GM12878 (cell line): ENCODE measurements around the gene TSPEAR. TPM values are rescaled to one million over a fixed set of nuclear protein-coding genes. Genes with fewer than 3 reads are reported as not detected.

Source experiments
- ATAC-seq: fragments of 200-7000 bp; cut with Tn5 transposase; 3 replicates; pipeline ENCODE4 v1.9.1; 2020; ENCODE audit warnings: mild to moderate bottlenecking, moderate library complexity
- BruUV-seq: library from RNA; stranded (reverse); fragments of 400-500 nt; replicated peaks from 2 replicates; lab custom pipeline; 2021; lab: Mats Ljungman, UMichigan
- CTCF ChIA-PET: fragments of 300-600 bp; sonication (Branson Sonifier 250); formaldehyde crosslinking; extraction: SDS; loops from one replicate; lab custom pipeline; 2021; ENCODE audit warnings: inconsistent platforms; lab: Yijun Ruan, JAX
- POLR2A ChIA-PET: fragments of 350-600 bp; formaldehyde crosslinking; extraction: SDS; loops from one replicate; lab custom pipeline; 2021; ENCODE audit warnings: inconsistent platforms; lab: Charles Lee
- RAD21 ChIA-PET: fragments of 300-600 bp; sonication (Branson Sonifier 250); formaldehyde crosslinking; loops from one replicate; lab custom pipeline; 2023; ENCODE audit warnings: antibody characterized with exemption; ENCODE audit not compliant: unreplicated experiment; lab: Charles Lee
- SMC1A ChIA-PET: fragments of 300-600 bp; sonication (Branson Sonifier 250); formaldehyde crosslinking; loops from one replicate; lab custom pipeline; 2023; ENCODE audit not compliant: unreplicated experiment, uncharacterized antibody; lab: Charles Lee
- DNase-seq: peaks from one replicate; pipeline ENCODE4 v3.0.0-alpha.2; 2011; ENCODE audit warnings: low read depth, low spot score
- FAIRE-seq: peaks from 3 replicates; lab custom pipeline; 2011; peaks lifted over from hg19 to GRCh38; lab: Jason Lieb, UNC
- H2AFZ ChIP-seq: 2 replicates; pipeline ENCODE4 v1.6.0; 2011; ENCODE audit warnings: low read depth, low read length, control low read depth; ENCODE audit not compliant: control insufficient read depth
- H3K27ac ChIP-seq: 2 replicates; pipeline ENCODE4 v1.5.1; 2011; ENCODE audit warnings: control low read depth; ENCODE audit not compliant: control insufficient read depth, insufficient read depth
- H3K27me3 ChIP-seq, 2 experiments: replicated peaks in 1 of 2; 2 replicates each; pipeline versions ENCODE4 v1.6.0 to v1.6.1; 2011; ENCODE audit warnings: low read length in 1 of 2; ENCODE audit not compliant: control insufficient read depth in 2 of 2, insufficient read depth in 2 of 2
- H3K36me3 ChIP-seq, 2 experiments: 2 replicates each; pipeline ENCODE4 v1.5.1; 2011; ENCODE audit warnings: low read length in 1 of 2; ENCODE audit not compliant: control insufficient read depth in 2 of 2, insufficient read depth in 2 of 2
- H3K4me1 ChIP-seq: 2 replicates; pipeline ENCODE4 v1.6.1; 2011; ENCODE audit warnings: mild to moderate bottlenecking, low read length, moderate library complexity, mixed read lengths; ENCODE audit not compliant: control insufficient read depth, insufficient read depth
- H3K4me2 ChIP-seq: 2 replicates; pipeline ENCODE4 v1.6.0; 2011; ENCODE audit warnings: control low read depth; ENCODE audit not compliant: control insufficient read depth, insufficient read depth
- H3K4me3 ChIP-seq: fragments of 200-600 bp; sonication (generic); 2 replicates; pipeline ENCODE4 v1.5.1; 2016
- H3K79me2 ChIP-seq: 2 replicates; pipeline ENCODE4 v1.6.0; 2011; ENCODE audit warnings: low read length; ENCODE audit not compliant: control insufficient read depth, insufficient read depth
- H3K9ac ChIP-seq: 2 replicates; pipeline ENCODE4 v1.8.0; 2011; ENCODE audit warnings: low read length, control low read depth, mixed read lengths; ENCODE audit not compliant: control insufficient read depth, insufficient read depth
- H3K9me3 ChIP-seq: replicated peaks from 3 replicates; pipeline ENCODE4 v1.5.1; 2011; ENCODE audit warnings: mild to moderate bottlenecking, low read length; ENCODE audit not compliant: control insufficient read depth, insufficient read depth
- H4K20me1 ChIP-seq: 2 replicates; pipeline ENCODE4 v1.6.0; 2011; ENCODE audit not compliant: control insufficient read depth, insufficient read depth
- BCLAF1 ChIP-seq: fragments of 450-650 bp; IDR thresholded peaks from 2 replicates; pipeline ENCODE4 v1.6.1; 2017; ENCODE audit warnings: antibody characterized with exemption, mild to moderate bottlenecking, moderate library complexity
- CBX3 ChIP-seq: fragments of 200-600 bp; sonication (generic); IDR thresholded peaks from 2 replicates; pipeline ENCODE4 v1.6.1; 2016; ENCODE audit warnings: low read depth, borderline replicate concordance
- E2F8 ChIP-seq: fragments of 450-650 bp; IDR thresholded peaks from 2 replicates; pipeline ENCODE4 v1.6.1; 2018; ENCODE audit warnings: mild to moderate bottlenecking, low read depth, moderate library complexity; ENCODE audit not compliant: partially characterized antibody
- EZH2 ChIP-seq: IDR thresholded peaks from 2 replicates; pipeline ENCODE4 v1.6.1; 2012; ENCODE audit warnings: low read depth, mild to moderate bottlenecking, control low read depth, inconsistent platforms, low read length, borderline replicate concordance; ENCODE audit not compliant: control insufficient read depth
- FOXK2 ChIP-seq: fragments of 450-650 bp; IDR thresholded peaks from 2 replicates; pipeline ENCODE4 v1.6.1; 2017; ENCODE audit warnings: mild to moderate bottlenecking, moderate library complexity
- KAT2A ChIP-seq: conservative IDR thresholded peaks from 2 replicates; pipeline ENCODE4 v1.6.1; 2011; ENCODE audit warnings: low read depth, low read length; ENCODE audit not compliant: control insufficient read depth
- TCF3 ChIP-seq: IDR thresholded peaks from 2 replicates; pipeline ENCODE4 v1.6.1; 2012; ENCODE audit warnings: low read depth, mild to moderate bottlenecking, low read length, borderline replicate concordance; ENCODE audit not compliant: insufficient read depth
- WGBS: methylation state at CpG from one replicate; pipeline ENCODE4 v1.1.6; 2016; ENCODE audit warnings: low lambda C conversion rate; ENCODE audit not compliant: insufficient replicate concordance, insufficient coverage; ENCODE audit errors: missing lambda C conversion rate; 5-methylcytosine and 5-hydroxymethylcytosine counted together
- in situ Hi-C: fragments of 300-500 bp; cut with MboI; formaldehyde crosslinking; loops from 9 replicates; pipeline ENCODE4 v1.14.3; 2018; ENCODE audit warnings: mixed read lengths
- intact Hi-C: fragments of 100-400 bp; cut with micrococcal nuclease; formaldehyde crosslinking; loops from one replicate; pipeline ENCODE4 v1.14.2; 2022; ENCODE audit not compliant: unreplicated experiment
- polyA plus RNA-seq, 11 experiments: library from polyadenylated mRNA; depleted of rRNA in 4 of 11; unstranded in 6 of 11; stranded (reverse) in 5 of 11; fragments of >200 nt; fragmentation: Nextera tagmentation in 4 of 11; fragmentation: Illumina TruSeq in 1 of 11; extraction: Ambion mirVana in 4 of 11; extraction: Trizol in 1 of 11; gene quantifications; 1 replicate in 1 of 11; 2 replicates in 10 of 11; pipeline versions ENCODE4 v1.2.1 to v1.2.3, GENCODE V29; 2011 to 2016; ENCODE audit warnings: inconsistent platforms in 2 of 11, missing spikeins in 2 of 11, low read depth in 1 of 11
- total RNA-seq, 4 experiments: library from RNA; depleted of rRNA in 3 of 4; stranded (reverse); fragments of >200 nt in 3 of 4; fragmentation: Illumina TruSeq in 1 of 4; extraction: Trizol in 1 of 4; gene quantifications; 2 replicates each; pipeline versions ENCODE4 v1.2.1 to v1.2.3, GENCODE V29; 2013 to 2021
- TF ChIP-seq, protein P1 (sequence below): fragments of 450-650 bp; conservative IDR thresholded peaks from 2 replicates; pipeline ENCODE4 v1.6.1; 2017; ENCODE audit warnings: mild to moderate bottlenecking, moderate library complexity

The TSPEAR gene
- total and polyA plus RNA-seq, 10 of the 15 experiments (the other 5 are each of a cell fraction or from before 2014, with no cell fraction given) = not detected

- DNase-seq (no peak), ATAC-seq (no peak), FAIRE-seq (no peak)
- in situ Hi-C loops = loop anchor here (5.0 kb wide), 1 partner anchor 284 kb away; no protein-coding TSS in a partner anchor
- Histone ChIP-seq H3K4me3 (no peak overlapping the region), H2AFZ (no peak overlapping the region), H4K20me1 (no peaks in the 10 kb centered on the region), H3K4me2 (no peak overlapping the region), H3K9ac (no peak overlapping the region), H3K27ac (no peak overlapping the region), H3K27me3 (no peaks in the 10 kb centered on the region; a peak in 1 of 4 replicates), H3K4me1 (no peaks in the 10 kb centered on the region), H3K9me3 (no peaks in the 10 kb centered on the region), H3K36me3 (no peaks in the 10 kb centered on the region), H3K79me2 (no peaks in the 10 kb centered on the region)
- SMC1A ChIA-PET = interaction anchor here (0.5 kb wide), 1 partner anchor 242 kb away, joined by 3 read pairs; no protein-coding TSS in a partner anchor
- BruUV-seq = no TSS peak
- TF ChIP-seq, protein P1, sequence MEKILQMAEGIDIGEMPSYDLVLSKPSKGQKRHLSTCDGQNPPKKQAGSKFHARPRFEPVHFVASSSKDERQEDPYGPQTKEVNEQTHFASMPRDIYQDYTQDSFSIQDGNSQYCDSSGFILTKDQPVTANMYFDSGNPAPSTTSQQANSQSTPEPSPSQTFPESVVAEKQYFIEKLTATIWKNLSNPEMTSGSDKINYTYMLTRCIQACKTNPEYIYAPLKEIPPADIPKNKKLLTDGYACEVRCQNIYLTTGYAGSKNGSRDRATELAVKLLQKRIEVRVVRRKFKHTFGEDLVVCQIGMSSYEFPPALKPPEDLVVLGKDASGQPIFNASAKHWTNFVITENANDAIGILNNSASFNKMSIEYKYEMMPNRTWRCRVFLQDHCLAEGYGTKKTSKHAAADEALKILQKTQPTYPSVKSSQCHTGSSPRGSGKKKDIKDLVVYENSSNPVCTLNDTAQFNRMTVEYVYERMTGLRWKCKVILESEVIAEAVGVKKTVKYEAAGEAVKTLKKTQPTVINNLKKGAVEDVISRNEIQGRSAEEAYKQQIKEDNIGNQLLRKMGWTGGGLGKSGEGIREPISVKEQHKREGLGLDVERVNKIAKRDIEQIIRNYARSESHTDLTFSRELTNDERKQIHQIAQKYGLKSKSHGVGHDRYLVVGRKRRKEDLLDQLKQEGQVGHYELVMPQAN = no peak
- no peak for TF ChIP-seq TCF3
- TF ChIP-seq CBX3 = no peak
- TF ChIP-seq FOXK2 = no peak
- TF ChIP-seq E2F8 = no peak
- no peak for TF ChIP-seq EZH2
- no peak for TF ChIP-seq KAT2A
- TF ChIP-seq BCLAF1 = no peak
- RAD21 ChIA-PET = no interaction called here
- CTCF ChIA-PET = interaction anchor here (1.7 kb wide), 1 partner anchor 285 kb away, joined by 4 read pairs; no protein-coding TSS in a partner anchor
- WGBS = 12% methylated on average over 9 of the region's 9 CpGs
- intact Hi-C loops = no loop called here
- POLR2A ChIA-PET = no interaction called here
Measured at GRCh38 chr21:44508426-44508710, 203.0 kb downstream of the TSPEAR start.
